Esophagus squamous epithelium (tissue), 4 donors: ENCODE data around the gene WDR26.
A peak's percentile ranks its signal among the peaks of the same experiment; 100 is the strongest.

ENCODE experiments used
- CTCF ChIP-seq, 6 experiments: fragments of 450-650 bp in 4 of 6; fragments of 200-600 bp in 2 of 6; sonication (generic) in 2 of 6; IDR thresholded peaks; one replicate each; pipeline ENCODE4 v1.5.1; 2016 to 2019; ENCODE audit warnings: antibody characterized with exemption in 6 of 6, mild to moderate bottlenecking in 4 of 6, moderate library complexity in 4 of 6
- POLR2A ChIP-seq, 4 donors: fragments of 450-650 bp; IDR thresholded peaks; one replicate each; pipeline ENCODE4 v1.6.1; 2017; ENCODE audit warnings: antibody characterized with exemption in 4 of 4, mild to moderate bottlenecking in 4 of 4, moderate library complexity in 3 of 4

GRCh38 chr1:224433701-224434672 lies 610 bp downstream of the WDR26 start:
- TF ChIP-seq CTCF (IDR thresholded peaks at IDR 0.05), result no peak
- peak in 1 of 4 donors; percentile 11 for TF ChIP-seq POLR2A (IDR thresholded peaks at IDR 0.05)
